Measurements from ENCODE around the gene REV3L. TPM values are rescaled to one million over a fixed set of nuclear protein-coding genes. Genes with fewer than 3 reads are reported as not detected.

The REV3L gene
- total and polyA plus RNA-seq, 9 of the 15 experiments (the other 6 are each of a cell fraction or from before 2014, with no cell fraction given): 5.5 to 24.4 (median 14.4) TPM

GRCh38 chr6:111482188-111482958, 645 bp downstream of the REV3L start (continued):
- TF ChIP-seq, protein P1, sequence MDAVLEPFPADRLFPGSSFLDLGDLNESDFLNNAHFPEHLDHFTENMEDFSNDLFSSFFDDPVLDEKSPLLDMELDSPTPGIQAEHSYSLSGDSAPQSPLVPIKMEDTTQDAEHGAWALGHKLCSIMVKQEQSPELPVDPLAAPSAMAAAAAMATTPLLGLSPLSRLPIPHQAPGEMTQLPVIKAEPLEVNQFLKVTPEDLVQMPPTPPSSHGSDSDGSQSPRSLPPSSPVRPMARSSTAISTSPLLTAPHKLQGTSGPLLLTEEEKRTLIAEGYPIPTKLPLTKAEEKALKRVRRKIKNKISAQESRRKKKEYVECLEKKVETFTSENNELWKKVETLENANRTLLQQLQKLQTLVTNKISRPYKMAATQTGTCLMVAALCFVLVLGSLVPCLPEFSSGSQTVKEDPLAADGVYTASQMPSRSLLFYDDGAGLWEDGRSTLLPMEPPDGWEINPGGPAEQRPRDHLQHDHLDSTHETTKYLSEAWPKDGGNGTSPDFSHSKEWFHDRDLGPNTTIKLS (IDR thresholded peaks at IDR 0.05; ENCODE audit: borderline replicate concordance, low read depth): 0 out of 2 replicates have a peak, but pooled peaks have one; percentile 10
- no peak for TF ChIP-seq HDAC8 (tag; IDR thresholded peaks at IDR 0.05)
- no peak for TF ChIP-seq MAZ (CRISPR knock-in tag; conservative IDR thresholded peaks at IDR 0.05 in 1 of 2, IDR thresholded peaks at IDR 0.05 in 1 of 2)
- no peak for TF ChIP-seq CREB1 (IDR thresholded peaks at IDR 0.05)
- TF ChIP-seq CREB1 (CRISPR knock-in tag; IDR thresholded peaks at IDR 0.05): no peak
- no peak for TF ChIP-seq BCLAF1 (IDR thresholded peaks at IDR 0.05; ENCODE audit: borderline replicate concordance in 1 of 2, control insufficient read depth in 1 of 2, low read depth in 2 of 2, low read length in 1 of 2)
- TF ChIP-seq SREBF1 (IDR thresholded peaks at IDR 0.05; ENCODE audit: borderline replicate concordance, low read depth, low read length): no peak
- no peak; the same call in 1 of the 2 replicates for TF ChIP-seq EP400 (IDR thresholded peaks at IDR 0.05)
- no peak for TF ChIP-seq VEZF1 (CRISPR knock-in tag; IDR thresholded peaks at IDR 0.05)
- TF ChIP-seq ZBTB5 (IDR thresholded peaks at IDR 0.05): no peak
- TF ChIP-seq PYGO2 (tag; IDR thresholded peaks at IDR 0.05): no peak
- TF ChIP-seq ZNF121 (CRISPR knock-in tag; conservative IDR thresholded peaks at IDR 0.05): no peak
- no peak for TF ChIP-seq ZNF311 (CRISPR knock-in tag; IDR thresholded peaks at IDR 0.05)
- no peak for TF ChIP-seq MTA1 (IDR thresholded peaks at IDR 0.05; ENCODE audit: borderline replicate concordance)
- no peak for TF ChIP-seq SOX6 (IDR thresholded peaks at IDR 0.05)
